ENCODE data around the gene OTUD1. TPM values are rescaled to one million over a fixed set of nuclear protein-coding genes. Genes with fewer than 3 reads are reported as not detected.

Gene OTUD1
- total and polyA plus RNA-seq, 5 donors from 2014 or later: 7.9 to 86.8 (median 16.6) TPM

DNA sequence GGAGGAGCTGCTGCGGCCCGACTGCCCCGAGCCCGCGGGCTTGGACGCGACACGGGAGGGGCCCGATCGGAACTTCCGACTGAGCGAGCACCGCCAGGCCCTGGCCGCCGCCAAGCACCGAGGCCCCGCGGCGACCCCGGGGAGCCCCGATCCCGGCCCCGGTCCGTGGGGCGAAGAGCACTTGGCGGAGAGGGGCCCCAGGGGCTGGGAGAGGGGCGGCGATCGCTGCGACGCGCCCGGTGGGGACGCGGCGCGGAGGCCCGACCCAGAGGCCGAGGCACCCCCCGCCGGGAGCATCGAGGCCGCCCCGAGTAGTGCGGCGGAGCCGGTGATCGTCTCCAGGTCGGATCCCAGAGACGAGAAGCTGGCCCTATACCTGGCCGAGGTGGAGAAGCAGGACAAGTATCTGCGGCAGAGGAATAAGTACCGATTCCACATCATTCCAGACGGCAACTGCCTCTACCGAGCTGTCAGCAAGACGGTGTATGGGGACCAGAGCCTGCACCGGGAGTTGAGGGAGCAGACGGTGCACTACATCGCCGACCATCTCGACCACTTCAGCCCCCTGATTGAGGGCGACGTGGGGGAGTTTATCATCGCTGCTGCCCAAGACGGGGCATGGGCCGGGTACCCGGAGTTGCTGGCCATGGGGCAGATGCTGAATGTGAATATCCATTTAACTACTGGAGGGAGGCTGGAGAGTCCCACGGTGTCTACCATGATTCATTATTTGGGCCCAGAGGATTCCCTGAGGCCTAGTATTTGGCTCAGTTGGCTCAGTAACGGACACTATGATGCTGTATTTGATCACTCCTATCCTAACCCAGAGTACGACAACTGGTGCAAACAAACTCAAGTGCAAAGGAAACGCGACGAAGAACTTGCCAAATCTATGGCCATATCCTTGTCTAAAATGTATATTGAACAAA is 1.4 kb downstream of the OTUD1 start:
- Mint-ChIP-seq H3K9me3 (no peaks in the 10 kb centered on the region), H3K4me3 (peak overlapping the region; percentile 97 to 100 (median 98)), H3K36me3 (peaks cover 17% of the 10 kb centered on the region), H3K27me3 (no peaks in the 10 kb centered on the region), H3K27ac (peak overlapping the region; percentile 87 to 97 (median 96)), H3K4me1 (peaks cover 25 to 54% (median 42%) of the 10 kb centered on the region in 4 donors)
- no peaks in the 10 kb centered on the region for H3K27me3 ChIP-seq (ENCODE audit: control insufficient read depth, insufficient read depth, low read length)
- H3K4me3 ChIP-seq (ENCODE audit: low read depth, low read length): peak overlapping the region; percentile 95
- ATAC-seq (ENCODE audit: low read depth in 2 of 2) (no peak), DNase-seq (peak; percentile 9 to 52 (median 35))
- H3K9me3 ChIP-seq (ENCODE audit: control insufficient read depth in 2 of 2, low read length in 2 of 2): no peaks in the 10 kb centered on the region
- H3K27ac ChIP-seq (ENCODE audit: insufficient read depth, low read length, poor library complexity, severe bottlenecking): peak overlapping the region; percentile 71
- no peaks in the 10 kb centered on the region for H3K36me3 ChIP-seq (ENCODE audit: control insufficient read depth, insufficient read depth, low read length)
- peaks cover 41% of the 10 kb centered on the region for H3K4me1 ChIP-seq (ENCODE audit: control insufficient read depth, insufficient read depth, low read length, poor library complexity, severe bottlenecking)

DNA sequence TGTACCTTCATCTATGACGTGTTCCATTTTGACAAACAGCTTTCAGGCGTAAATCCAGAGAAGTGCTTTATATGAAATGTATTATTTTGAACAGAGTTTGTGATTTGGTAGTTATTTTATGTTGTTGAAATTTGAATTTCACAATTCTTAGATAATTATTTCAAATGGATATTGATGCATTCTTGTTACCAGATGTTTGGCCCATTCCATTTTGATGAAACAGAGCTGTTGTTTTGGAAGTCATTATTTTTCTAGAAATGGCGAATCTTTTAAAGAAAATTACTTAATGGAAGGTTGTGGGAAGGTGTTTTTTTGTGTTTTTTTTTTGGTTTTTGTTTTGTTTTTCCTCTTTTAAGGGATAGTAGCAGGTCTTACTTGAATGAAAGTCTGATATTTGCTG is 2.4 kb downstream of the OTUD1 start:
- peaks cover 47% of the 10 kb centered on the region for H3K4me1 ChIP-seq (ENCODE audit: control insufficient read depth, insufficient read depth, low read length, poor library complexity, severe bottlenecking)
- Mint-ChIP-seq H3K9me3 (no peaks in the 10 kb centered on the region), H3K36me3 (peaks cover 22% of the 10 kb centered on the region), H3K27ac (peak overlapping the region; percentile 48 to 97 (median 96)), H3K27me3 (no peaks in the 10 kb centered on the region), H3K4me1 (peaks cover 26 to 62% (median 48%) of the 10 kb centered on the region in 4 donors), H3K4me3 (peak overlapping the region; percentile 97 to 100 (median 98))
- no peaks in the 10 kb centered on the region for H3K36me3 ChIP-seq (ENCODE audit: control insufficient read depth, insufficient read depth, low read length)
- H3K9me3 ChIP-seq (ENCODE audit: control insufficient read depth in 2 of 2, low read length in 2 of 2): no peaks in the 10 kb centered on the region
- H3K27me3 ChIP-seq (ENCODE audit: control insufficient read depth, insufficient read depth, low read length): no peaks in the 10 kb centered on the region
- peak overlapping the region; percentile 95 for H3K4me3 ChIP-seq (ENCODE audit: low read depth, low read length)
- H3K27ac ChIP-seq (ENCODE audit: insufficient read depth, low read length, poor library complexity, severe bottlenecking): peak overlapping the region; percentile 71
- no peak for ATAC-seq (ENCODE audit: low read depth in 2 of 2)
- DNase-seq: no peak

DNA sequence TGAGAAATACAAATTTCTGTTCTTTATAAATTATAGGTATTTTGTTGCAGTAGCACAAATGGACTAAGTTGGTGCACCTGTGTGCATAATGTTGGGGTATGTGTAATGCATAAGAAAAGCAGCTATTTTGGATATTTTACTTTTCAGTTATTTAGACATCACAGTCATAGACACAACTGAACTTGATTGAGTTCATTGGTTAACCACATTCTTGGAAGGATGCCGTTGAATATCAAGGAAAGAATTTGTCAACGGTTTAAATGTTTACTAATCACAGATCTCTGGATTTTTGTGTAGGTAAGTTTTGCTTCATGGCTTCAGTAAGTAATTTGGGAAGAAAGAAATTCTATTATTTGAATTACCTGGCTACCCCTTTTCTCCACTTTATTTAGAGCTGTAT is 4.1 kb downstream of the OTUD1 start:
- Histone ChIP-seq H3K27me3 (ENCODE audit: control insufficient read depth, insufficient read depth, low read length) (no peaks in the 10 kb centered on the region), H3K27ac (ENCODE audit: insufficient read depth, low read length, poor library complexity, severe bottlenecking) (peak overlapping the region; percentile 9), H3K4me1 (ENCODE audit: control insufficient read depth, insufficient read depth, low read length, poor library complexity, severe bottlenecking) (peaks cover 47% of the 10 kb centered on the region), H3K9me3 (ENCODE audit: control insufficient read depth in 2 of 2, low read length in 2 of 2) (no peaks in the 10 kb centered on the region), H3K36me3 (ENCODE audit: control insufficient read depth, insufficient read depth, low read length) (no peaks in the 10 kb centered on the region), H3K4me3 (ENCODE audit: low read depth, low read length) (peak overlapping the region; percentile 95)
- DNase-seq (no peak), ATAC-seq (ENCODE audit: low read depth in 2 of 2) (no peak)
- Mint-ChIP-seq H3K9me3 (no peaks in the 10 kb centered on the region), H3K36me3 (peaks cover 25% of the 10 kb centered on the region), H3K4me1 (peaks cover 27 to 69% (median 55%) of the 10 kb centered on the region in 4 donors), H3K27me3 (no peaks in the 10 kb centered on the region), H3K4me3 (peak overlapping the region; percentile 97 to 100 (median 98)), H3K27ac (peak overlapping the region in 2 of 3 donors; percentile 51 to 52)

DNA sequence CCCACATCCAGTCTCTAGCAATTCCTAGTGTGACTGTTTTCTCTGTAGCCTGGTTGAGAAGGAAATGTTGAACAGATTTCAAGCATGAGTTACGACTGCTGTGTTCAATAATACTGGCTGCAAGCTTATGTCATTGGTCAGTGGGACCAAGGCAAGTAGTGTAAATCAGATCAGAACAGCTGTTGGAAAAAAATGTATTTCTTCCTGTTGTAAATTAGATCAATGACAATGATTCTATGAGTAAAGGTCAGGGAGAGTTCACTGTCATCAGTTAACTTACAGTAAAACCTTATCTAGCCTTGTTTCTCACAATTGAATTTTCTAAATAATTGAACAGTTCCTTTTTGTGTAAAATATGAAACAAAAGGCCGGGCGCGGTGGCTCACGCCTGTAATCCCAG is 6.7 kb downstream of the OTUD1 start:
- H3K9me3 Mint-ChIP-seq: no peaks in the 10 kb centered on the region
- no peak overlapping the region for H3K27ac ChIP-seq (ENCODE audit: insufficient read depth, low read length, poor library complexity, severe bottlenecking)
- H3K9me3 ChIP-seq (ENCODE audit: control insufficient read depth in 2 of 2, low read length in 2 of 2): no peaks in the 10 kb centered on the region
- ATAC-seq (ENCODE audit: low read depth in 2 of 2) (no peak), DNase-seq (no peak)
- H3K4me1 ChIP-seq (ENCODE audit: control insufficient read depth, insufficient read depth, low read length, poor library complexity, severe bottlenecking): peaks cover 43% of the 10 kb centered on the region
- H3K36me3 Mint-ChIP-seq: peaks cover 27% of the 10 kb centered on the region
- no peaks in the 10 kb centered on the region for H3K36me3 ChIP-seq (ENCODE audit: control insufficient read depth, insufficient read depth, low read length)
- peak overlapping the region; percentile 5 to 76 (median 21) for H3K27ac Mint-ChIP-seq
- H3K4me3 Mint-ChIP-seq: peak overlapping the region; percentile 25 to 78 (median 59)
- peak overlapping the region; percentile 4 for H3K4me3 ChIP-seq (ENCODE audit: low read depth, low read length)
- H3K27me3 Mint-ChIP-seq: no peaks in the 10 kb centered on the region
- no peaks in the 10 kb centered on the region for H3K27me3 ChIP-seq (ENCODE audit: control insufficient read depth, insufficient read depth, low read length)
- peaks cover 39 to 82% (median 68%) of the 10 kb centered on the region in 4 donors for H3K4me1 Mint-ChIP-seq

DNA sequence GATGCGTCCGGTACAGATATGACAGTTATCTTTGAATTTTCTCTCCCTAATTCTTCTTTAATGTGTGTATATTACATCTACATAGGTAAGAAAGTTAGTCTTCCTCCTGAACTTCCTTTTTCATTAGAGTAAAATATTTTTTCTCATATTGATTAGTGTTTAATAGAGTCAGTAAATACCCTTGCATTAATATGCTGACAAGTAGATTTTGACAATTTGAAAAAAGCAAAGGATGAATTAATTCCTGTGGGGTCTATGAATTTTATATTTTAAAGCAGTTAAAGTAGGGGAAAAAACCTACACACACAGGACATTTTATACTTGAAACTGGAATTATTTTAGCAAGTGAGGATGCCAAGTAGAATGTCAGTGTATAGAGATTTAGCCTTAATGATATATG is 9.4 kb downstream of the OTUD1 start:
- H3K9me3 Mint-ChIP-seq: no peaks in the 10 kb centered on the region
- Histone ChIP-seq H3K4me3 (ENCODE audit: low read depth, low read length) (peak overlapping the region; percentile 47), H3K27me3 (ENCODE audit: control insufficient read depth, insufficient read depth, low read length) (no peaks in the 10 kb centered on the region), H3K4me1 (ENCODE audit: control insufficient read depth, insufficient read depth, low read length, poor library complexity, severe bottlenecking) (peaks cover 17% of the 10 kb centered on the region), H3K27ac (ENCODE audit: insufficient read depth, low read length, poor library complexity, severe bottlenecking) (peak overlapping the region; percentile 57), H3K36me3 (ENCODE audit: control insufficient read depth, insufficient read depth, low read length) (no peaks in the 10 kb centered on the region), H3K9me3 (ENCODE audit: control insufficient read depth in 2 of 2, low read length in 2 of 2) (no peaks in the 10 kb centered on the region)
- ATAC-seq (ENCODE audit: low read depth in 2 of 2) (no peak), DNase-seq (no peak)
- H3K27me3 Mint-ChIP-seq: no peaks in the 10 kb centered on the region
- H3K36me3 Mint-ChIP-seq: peaks cover 12% of the 10 kb centered on the region
- H3K4me3 Mint-ChIP-seq: peak overlapping the region in 3 of 4 donors; percentile 8 to 62 (median 36)
- H3K4me1 Mint-ChIP-seq: peaks cover 22 to 62% (median 47%) of the 10 kb centered on the region in 4 donors
- peak overlapping the region; percentile 76 to 91 (median 87) for H3K27ac Mint-ChIP-seq

DNA sequence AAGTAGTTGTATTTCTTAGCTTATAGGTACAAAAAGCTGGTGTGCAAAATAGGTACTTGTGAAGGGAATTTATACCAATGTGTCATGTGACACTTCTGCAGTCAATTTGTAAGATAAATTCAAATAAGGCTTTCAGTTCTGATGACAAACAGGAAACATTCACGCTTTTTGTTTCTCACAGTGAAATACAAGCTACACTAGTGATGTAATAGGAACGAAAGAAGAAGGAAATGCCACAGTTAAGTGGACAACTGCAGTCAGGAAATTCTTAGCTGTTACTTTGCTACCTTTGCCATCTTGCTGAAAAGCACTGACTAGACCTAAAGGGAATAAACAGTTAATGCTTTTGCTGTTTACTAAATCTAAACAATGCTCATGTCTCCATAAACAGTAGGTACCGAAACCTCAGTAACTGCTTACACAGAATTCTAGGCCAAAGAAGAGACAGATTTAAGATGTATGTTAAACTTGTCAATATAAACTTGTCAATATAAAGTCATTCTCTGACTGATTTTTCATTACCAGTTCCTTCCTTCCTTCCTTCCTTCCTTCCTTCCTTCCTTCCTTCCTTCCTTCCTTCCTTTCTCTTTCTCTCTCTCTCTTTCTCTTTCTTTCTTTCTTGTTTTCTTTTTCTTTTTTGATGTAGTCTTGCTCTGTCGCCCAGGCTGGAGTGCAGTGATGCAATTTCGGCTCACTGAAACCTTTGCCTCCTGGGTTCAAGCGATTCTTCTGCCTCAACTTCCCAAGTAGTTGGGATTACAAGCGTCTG is 10.1 kb downstream of the OTUD1 start:
- ATAC-seq (ENCODE audit: low read depth in 2 of 2): peak; percentile 56 to 60
- Mint-ChIP-seq H3K9me3 (peaks cover 0 to 2% (median 0%) of the 10 kb centered on the region in 7 donors), H3K27ac (peak overlapping the region; percentile 87 to 94 (median 91)), H3K4me3 (peak overlapping the region; percentile 29 to 84 (median 49)), H3K36me3 (peaks cover 11% of the 10 kb centered on the region), H3K4me1 (peaks cover 26 to 55% (median 44%) of the 10 kb centered on the region in 4 donors), H3K27me3 (no peaks in the 10 kb centered on the region)
- Histone ChIP-seq H3K27ac (ENCODE audit: insufficient read depth, low read length, poor library complexity, severe bottlenecking) (peak overlapping the region; percentile 57), H3K4me1 (ENCODE audit: control insufficient read depth, insufficient read depth, low read length, poor library complexity, severe bottlenecking) (peaks cover 11% of the 10 kb centered on the region), H3K36me3 (ENCODE audit: control insufficient read depth, insufficient read depth, low read length) (no peaks in the 10 kb centered on the region), H3K9me3 (ENCODE audit: control insufficient read depth in 2 of 2, low read length in 2 of 2) (no peaks in the 10 kb centered on the region), H3K27me3 (ENCODE audit: control insufficient read depth, insufficient read depth, low read length) (no peaks in the 10 kb centered on the region), H3K4me3 (ENCODE audit: low read depth, low read length) (peak overlapping the region; percentile 47)
- peak in 2 of 3 donors; percentile 48 to 69 for DNase-seq

DNA sequence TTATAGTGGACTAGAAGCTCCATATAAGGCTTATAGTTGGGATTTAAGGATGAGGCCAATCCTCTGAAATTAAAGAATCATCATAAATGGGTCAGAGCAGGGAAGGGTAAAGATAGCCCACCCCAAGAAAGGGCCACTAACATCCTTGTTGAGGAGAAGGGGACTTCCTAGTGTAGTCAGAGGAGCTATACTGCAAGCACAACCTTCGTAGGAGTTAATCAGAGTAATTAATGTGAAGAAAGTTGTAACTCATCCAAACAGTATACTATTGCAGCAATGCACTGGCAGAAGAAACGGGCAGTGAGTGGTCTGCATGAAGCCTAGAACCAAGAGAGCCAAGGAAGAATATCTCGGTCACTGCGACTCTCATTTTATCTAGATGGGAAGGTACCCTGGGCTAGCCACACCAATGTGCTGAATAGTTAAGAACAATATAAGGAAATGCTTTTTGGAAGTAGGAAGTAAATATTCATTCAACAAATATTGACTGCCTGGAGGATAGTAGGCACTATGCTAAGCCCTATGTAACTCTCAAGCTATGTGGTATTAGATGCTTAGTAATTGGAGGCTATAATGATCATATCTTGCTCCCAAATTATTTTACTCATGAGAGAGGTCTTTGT is 13.3 kb downstream of the OTUD1 start:
- Mint-ChIP-seq H3K4me3 (peak overlapping the region in 1 of 4 donors; percentile 29), H3K27ac (no peak overlapping the region), H3K9me3 (peaks cover 0 to 2% (median 0%) of the 10 kb centered on the region in 7 donors), H3K36me3 (peaks cover 3% of the 10 kb centered on the region), H3K27me3 (peaks cover 4% of the 10 kb centered on the region), H3K4me1 (peaks cover 21 to 30% (median 25%) of the 10 kb centered on the region in 4 donors)
- Histone ChIP-seq H3K36me3 (ENCODE audit: control insufficient read depth, insufficient read depth, low read length) (no peaks in the 10 kb centered on the region), H3K4me1 (ENCODE audit: control insufficient read depth, insufficient read depth, low read length, poor library complexity, severe bottlenecking) (peaks cover 3% of the 10 kb centered on the region), H3K27ac (ENCODE audit: insufficient read depth, low read length, poor library complexity, severe bottlenecking) (no peak overlapping the region), H3K27me3 (ENCODE audit: control insufficient read depth, insufficient read depth, low read length) (no peaks in the 10 kb centered on the region), H3K4me3 (ENCODE audit: low read depth, low read length) (no peak overlapping the region), H3K9me3 (ENCODE audit: control insufficient read depth in 2 of 2, low read length in 2 of 2) (no peaks in the 10 kb centered on the region)
- DNase-seq (no peak), ATAC-seq (ENCODE audit: low read depth in 2 of 2) (no peak)
